Left renal cortex interstitium (tissue), 4 donors: ENCODE results near the gene CHST3. TPM values are rescaled to one million over a fixed set of nuclear protein-coding genes. Genes with fewer than 3 reads are reported as not detected.
"Not testable (repeated sequence)": the region's sequence is repeated elsewhere in the genome, so short reads cannot be mapped to it uniquely, and the experiment has no call there.

Source experiments
- DNase-seq, 4 donors: peaks; one replicate each; pipeline ENCODE4 v3.0.0-alpha.2; 2013; ENCODE audit warnings: low read depth in 4 of 4, low spot score in 2 of 4, missing footprints in 1 of 4
- polyA plus RNA-seq, 4 donors: library from polyadenylated mRNA; unstranded; fragments of 120-200 nt; gene quantifications; one replicate each; pipeline ENCODE4 v1.2.1, GENCODE V29; 2013; ENCODE audit not compliant: insufficient read length in 4 of 4

Gene CHST3
- polyA plus RNA-seq, 4 donors, result 17.8 to 21.7 (median 18.0) TPM

DNA sequence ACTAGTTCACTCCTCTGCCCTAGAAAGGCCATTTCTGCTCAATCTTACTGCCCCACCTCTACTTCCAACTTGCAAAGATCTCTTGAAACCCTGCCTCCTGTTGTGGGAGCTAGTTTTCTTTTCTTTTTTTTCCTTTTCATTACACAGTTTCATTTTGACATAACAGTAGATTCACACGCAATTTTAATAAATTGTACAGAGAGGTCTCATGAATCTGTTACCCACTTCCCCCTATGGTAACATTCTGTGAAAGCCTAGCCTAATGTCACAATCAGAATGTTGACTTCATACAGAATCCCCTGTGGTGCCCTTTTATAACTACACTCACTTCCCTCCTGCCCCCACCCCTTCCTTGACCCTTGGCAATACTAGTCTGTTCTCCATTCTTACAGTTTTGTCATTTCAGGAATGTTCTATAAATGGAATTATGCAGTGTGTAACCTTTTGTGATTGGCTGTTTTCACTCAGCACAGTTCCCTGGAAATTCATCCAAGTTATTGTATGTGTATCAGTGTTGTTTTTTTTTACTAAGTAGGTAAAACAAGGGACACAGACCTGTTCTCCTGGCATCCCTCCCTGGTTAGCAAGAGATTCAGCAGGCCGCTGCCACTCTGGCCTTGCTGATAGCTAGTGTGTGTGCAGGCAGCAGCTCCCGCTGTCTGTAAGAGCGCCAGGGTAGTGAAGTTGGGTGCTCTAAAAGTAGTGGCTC is 21.5 kb downstream of the CHST3 start:
- DNase-seq, result no peak

DNA sequence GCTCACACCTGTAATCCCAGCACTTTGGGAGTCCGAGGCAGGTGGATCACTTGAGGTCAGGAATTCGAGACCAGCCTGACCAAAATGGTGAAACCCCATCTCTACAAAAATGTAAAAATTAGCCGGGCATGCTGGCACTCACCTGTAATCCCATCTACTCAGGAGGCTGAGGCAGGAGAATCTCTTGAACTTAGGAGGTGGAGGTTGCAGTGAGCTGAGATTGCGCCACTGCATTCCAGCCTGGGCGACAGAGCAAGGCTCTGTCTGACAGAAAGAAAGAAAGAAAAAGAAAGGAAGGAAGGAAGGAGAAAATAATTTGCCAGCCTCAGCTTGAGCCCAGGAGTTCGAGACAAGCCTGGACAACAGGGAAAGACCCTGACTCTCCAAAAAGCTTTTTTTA is 24.7 kb downstream of the CHST3 start:
- DNase-seq, result not testable (repeated sequence)

DNA sequence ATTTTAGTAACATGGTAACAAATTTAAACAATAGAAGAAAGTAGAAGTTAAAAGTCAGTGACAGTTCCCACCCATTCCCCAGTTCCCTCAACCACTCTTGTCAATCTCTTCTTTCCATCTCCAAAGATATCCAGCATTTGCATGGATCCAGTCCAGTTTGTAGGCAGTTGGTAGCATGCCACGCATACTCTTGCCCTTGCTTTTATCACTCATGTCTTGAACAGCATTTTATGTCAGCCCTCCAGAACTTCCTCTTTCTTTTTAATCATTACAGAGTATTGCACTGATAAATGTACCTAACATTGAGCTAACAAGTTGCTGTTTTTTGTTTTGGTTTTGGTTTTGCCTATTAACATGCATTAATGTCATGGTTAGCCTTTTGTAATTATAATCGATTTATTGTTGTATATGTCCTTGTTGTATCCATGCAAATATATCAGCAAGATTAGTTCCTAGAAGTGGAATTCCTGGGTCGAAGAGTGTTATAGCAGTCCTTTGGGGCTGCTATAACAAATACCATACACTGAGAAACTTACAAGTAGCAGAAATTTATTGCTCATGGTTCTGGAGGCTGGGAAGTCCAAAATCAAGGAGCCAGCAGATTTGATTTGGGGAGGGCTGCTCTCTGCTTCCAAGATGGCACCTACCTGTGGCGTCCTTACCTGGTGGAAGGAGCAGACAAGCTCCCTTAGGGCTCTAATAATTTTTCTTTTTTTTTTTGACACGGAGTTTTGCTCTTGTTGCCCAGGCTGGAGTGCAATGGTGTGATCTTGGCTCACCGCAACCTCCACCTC is 25.7 kb downstream of the CHST3 start:
- DNase-seq, result no peak

DNA sequence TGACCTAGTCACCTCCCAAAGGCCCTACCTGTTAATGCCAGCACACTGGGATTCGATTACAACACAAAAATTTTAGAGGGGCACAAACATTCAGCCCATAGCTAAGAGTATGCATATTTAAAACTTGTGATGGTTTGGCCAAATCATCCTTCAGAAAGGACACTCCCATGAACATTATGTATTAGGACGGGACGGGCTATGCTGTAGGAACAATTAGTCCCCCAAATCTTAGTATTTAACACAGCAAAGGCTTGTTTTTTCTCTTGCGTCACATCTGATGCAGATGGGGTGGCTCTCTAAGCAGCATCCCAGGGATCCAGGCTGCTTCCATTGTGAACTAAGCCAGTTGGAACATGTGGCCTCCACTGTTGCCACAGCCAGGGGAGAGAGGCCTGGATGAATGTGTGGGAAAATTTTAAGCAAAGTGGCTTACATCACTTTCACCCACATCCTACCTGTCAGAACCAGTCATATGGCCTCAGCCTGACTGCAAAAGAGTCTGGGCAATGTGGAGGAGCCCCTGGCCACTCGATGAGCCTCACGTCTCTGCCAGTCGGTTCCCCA is 26.6 kb downstream of the CHST3 start:
- no peak for DNase-seq

DNA sequence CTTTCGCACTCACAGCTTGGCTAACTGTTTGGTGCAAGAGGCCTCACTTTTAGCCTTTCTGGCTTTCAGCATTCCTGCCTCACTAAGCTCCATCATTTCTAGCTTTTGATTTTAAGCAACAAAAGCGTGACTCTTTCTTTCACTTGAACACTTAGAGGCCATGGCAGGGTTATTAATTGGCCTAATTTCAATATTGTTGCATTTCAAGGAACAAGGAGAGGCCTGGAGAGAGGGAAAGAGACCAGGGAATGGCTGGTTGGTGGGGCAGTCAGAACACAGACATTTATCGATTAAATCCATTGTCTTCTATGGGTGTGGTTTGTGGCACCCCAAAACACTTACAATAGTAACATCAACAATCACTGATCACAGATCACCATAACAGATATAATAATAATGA is 31.3 kb downstream of the CHST3 start:
- DNase-seq, result no peak

DNA sequence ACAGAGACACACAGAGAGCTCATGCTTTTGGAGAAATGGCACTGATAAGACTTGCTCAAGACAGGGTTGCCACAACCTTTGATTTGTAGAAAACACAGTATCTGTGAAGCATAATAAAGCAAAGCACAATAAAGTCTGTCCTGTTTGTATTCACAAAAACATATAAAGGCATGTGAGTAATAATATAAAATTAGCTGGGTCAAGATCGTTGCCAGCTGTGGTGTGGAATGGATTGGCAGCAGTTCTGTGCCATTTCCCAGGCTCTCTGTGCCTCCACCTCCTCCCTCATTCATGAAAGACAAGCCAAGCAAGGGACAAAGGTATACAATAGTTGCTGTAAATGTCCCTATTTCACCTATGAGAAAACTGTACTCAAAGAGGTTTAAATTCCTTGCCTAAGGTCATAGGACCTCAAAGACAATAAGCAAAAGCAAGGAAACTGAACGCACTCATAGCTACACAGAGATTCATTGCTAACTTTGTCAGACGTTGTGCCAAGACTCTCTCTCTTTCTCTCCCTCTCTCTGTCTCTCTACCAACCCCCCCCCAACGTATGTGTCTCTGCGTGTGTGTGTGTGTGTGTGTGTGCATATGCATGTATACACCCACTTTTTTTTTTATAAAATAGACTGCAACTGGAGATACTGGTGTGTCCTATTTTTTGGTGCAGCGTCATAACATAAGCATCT is 31.8 kb downstream of the CHST3 start:
- DNase-seq, result no peak

DNA sequence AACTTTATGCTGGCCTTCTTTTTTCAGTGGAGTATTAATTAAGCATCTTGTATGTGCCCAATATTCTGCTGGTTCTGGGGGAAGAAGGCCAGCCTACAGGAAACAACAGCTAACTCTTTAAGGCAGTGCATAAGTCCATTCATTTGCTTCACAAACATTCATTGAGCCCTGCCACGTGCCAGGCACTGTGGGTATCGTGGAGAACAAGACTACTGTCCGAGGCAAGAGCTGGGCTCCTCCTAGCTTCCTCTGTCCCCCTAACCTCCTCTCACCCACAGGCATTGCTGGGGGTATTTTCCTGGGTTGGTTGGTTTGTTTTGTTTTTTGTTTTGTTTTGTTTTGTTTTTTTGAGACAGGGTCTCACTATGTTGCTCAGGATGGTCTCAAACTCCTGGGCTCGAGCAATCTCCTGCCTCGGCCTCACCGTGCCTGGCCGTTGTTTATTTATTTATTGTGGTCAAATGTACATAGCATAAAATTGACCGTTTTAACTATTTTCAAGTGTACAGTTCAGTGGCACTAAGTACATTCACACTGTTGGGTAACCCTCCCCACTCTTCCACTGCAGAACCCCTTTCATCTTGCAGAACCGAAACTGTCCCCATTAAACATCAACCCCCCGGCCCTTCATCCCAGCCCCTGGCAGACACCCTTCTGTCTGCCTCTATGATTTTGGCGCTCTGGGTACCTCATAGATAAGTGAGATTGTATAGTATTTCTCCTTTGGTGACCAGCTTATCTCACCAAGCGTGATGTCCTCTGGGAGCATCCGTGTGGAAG is 32.6 kb downstream of the CHST3 start:
- no peak for DNase-seq

DNA sequence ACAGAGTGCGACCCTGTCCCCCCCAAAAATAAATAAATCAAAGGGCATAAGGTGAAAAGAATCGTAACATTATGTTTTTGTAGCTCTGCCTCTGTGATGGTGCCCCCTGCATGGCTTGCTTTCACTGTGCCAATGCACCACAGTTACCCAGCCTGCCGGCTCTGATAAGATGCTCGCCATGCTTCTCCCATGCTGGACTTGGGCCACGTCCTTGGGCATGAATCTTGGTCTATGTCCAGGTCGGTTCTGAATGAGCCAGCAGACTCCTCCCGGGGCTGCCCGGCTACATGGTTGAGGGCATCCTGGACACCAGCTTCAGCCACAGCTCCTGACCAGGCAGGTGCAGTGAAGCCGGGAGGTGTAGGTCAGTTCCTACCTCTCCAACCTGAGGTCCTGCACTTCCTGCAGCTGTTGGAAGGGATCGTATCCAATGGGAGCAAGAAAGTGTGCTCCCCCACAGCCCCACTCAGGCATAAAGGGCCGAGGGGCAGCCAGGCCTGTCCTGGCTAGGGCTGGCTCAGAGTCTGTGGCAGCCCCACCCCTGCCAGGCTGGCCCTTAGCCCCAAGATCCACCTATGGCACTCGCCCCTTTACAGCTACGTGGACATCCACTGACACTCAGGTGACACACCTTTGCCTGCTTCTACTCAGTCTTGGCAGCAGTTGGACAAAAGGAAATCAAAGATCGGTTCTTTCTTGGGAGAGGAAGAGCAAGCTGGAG is 34.1 kb downstream of the CHST3 start:
- no peak for DNase-seq

DNA sequence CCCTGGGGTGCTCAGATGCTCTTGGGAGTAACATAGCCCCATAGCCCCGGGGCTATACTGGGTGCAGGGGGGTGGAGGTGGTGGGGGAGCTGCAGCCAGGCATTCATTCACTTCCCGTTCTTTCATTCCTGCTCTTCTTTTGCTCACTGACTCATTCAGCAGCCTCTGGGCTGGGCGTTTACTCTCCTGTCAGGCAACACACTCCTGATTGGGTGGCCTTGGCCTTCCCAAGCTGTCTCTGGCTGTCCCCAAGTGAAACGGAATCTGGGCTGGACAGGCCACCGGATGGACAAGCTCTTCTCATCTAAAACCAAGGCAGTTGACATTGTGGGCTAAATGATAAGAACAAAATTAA is 34.6 kb downstream of the CHST3 start:
- DNase-seq, result no peak

DNA sequence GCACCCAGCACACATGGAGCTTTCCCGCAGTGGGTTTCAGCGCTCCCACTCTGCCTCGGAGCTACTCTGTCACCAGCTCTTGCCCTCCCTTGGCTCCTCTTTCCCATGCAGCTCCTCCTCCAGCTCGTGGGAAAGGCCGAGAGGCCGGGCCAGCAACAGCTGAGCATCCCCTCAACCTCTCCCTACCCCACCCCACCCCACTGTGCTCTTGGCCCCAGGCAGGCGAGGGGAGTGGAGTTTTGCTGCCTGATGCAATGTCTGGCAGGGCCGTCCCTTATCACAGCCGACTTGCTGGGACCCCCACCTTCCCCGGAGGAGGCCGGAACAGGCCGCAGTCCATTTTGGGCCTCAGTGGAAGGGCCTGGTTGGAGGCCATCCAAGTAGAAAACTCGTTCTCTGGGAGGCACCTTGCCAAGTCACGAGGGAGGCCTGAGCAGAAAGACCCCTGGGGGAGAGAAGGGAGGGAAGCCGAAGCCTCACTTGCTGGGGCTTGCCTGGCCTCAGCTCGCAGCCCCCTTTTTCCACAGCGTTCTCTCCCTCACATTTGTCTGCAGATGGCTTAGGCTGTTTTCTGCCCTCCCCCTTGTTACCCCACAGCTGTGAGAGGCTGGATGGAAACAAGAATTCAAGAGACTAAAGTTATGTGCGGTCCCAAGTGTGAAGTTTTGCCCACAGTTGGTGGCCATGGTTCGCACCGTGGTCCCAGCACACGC is 35.3 kb downstream of the CHST3 start:
- peak; percentile 68 to 87 (median 74) for DNase-seq

DNA sequence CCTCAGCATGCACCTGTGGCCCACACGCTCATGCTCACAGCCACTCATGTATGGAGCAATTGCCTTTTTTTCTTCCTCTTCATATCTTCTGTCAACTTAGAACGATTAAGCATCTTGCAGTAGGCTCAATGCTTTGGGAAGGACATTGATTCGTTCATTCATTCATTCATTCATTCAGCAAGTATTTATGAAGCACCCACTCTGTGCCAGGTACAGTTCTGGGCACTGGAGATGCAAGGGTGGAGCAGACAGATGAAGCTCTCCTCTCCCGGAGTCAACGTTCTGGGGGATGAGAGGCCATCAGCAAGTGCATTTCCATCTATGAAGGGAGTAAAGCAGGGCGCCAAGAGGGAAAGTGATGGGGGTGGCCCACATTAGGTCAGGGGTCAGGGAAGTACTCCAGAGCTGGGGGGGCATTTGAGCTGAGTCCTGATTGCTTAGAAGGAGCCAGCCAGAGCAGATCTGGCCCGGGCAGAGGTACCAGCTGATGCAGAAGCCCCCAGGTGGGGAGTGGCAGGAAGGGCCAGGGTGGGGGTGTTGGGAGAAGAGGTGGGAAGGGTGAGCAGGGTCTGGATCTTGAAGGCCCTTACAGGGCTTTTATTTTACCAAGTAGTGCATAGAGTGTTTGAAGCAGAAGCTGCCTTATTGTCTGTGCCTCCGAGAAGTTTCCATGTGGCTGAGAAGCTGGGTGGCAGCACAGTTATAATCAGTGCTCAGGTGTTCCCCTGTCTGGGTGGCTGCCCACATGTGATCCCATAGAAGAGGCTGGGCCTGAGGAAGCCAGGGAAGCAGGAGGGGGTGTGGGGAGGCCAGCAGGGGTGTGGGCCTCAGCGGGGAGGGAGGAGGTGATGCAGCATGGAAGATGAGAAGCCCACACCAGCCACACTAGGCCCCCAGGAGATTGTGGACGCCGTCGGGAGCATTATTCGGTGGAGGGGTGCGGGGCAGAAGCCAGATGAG is 36.2 kb downstream of the CHST3 start:
- DNase-seq, result no peak

DNA sequence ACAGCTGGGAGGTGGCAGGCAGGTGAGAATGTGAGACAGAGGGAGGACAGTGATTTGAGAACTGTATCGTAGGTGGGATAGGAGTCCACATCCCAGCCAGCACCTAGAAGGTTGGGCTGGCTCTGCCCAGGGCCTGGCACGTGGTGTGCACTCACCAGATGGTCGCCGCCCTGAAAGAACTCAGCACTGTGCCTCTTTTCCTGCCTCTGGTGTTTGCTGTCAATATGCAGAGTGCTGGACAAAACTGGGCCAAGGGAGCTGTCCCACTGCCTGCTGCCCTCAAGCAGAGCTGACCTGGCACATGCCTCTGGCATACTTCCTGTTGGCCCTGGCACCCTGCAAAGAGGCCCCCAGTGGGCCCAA is 36.8 kb downstream of the CHST3 start:
- DNase-seq, result no peak

DNA sequence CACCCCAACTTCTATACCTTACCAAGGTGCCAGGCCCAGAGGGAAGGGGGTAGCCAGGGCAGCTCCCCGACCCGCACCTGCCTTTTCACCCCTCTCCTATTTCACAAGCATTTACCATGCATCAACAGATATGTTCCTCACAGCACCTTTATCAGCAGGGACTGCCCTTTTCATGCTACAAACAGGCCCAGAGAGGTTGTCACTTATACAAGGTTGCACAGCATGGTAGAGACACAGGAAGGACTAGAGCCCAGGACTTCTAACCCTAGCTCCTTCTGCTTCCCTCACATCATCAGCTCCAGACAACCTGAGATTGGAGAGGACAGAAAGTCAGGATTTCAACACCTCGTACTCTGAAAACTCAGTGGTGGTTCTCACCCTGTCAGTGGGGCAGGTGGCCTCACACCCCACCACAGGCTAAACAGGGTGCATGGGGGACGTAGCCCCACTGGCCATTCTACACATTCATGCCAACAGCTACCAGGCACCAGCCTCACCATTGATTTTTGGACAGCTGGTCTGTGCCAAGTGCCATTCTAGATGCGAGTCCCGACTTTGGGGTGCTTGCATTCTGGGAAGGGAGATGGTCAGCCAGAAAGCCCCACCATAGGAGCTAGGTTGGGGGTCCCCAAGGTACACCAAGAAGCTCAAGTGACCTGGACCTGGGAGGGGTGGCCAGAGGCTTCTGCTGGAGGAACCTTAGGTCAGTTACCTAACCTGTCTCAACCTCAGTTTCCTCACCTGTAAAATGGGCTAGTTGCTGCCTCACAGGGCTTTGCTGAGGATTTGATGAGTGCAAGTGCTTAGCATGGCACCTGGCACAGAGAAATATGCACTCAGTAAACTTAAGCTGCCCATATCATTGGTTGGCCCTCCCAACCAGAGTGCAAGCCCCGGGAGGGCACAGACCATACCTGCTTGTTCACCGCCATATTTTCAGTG is 38.4 kb downstream of the CHST3 start:
- no peak for DNase-seq

DNA sequence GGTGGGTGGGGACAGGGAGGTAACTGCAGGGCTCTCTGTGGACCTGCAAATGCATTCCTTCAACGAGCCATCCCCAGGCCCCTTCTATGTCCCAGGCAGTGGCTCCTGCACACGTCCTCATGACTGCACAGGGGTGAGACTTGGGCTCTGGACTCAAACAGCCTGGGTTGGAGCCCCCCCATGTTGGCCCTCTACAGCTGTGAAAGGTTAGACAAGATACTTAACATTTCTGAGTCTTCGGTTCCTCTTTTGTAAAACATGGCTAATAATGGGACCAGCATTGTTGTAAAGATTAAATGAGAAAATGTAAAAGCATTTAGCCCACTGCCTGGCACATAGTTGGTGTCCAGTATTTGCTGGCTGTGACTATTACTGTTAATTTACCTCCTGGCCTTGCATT is 41.8 kb downstream of the CHST3 start:
- no peak for DNase-seq

DNA sequence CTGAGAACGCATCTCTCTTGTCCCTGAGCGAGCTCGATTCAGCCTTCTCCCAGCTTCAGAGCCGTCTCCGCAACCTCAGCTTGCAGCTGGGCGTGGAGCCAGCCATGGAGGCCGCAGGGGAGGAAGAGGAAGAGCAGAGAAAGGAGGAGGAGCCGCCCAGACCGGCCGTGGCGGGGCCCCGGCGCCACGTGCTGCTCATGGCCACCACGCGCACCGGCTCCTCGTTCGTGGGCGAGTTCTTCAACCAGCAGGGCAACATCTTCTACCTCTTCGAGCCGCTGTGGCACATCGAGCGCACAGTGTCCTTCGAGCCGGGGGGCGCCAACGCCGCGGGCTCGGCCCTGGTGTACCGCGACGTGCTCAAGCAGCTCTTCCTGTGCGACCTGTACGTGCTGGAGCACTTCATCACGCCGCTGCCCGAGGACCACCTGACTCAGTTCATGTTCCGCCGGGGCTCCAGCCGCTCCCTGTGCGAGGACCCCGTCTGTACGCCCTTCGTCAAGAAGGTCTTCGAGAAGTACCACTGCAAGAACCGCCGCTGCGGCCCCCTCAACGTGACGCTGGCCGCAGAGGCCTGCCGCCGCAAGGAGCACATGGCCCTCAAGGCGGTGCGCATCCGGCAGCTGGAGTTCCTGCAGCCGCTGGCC is 43.2 kb downstream of the CHST3 start:
- no peak for DNase-seq

DNA sequence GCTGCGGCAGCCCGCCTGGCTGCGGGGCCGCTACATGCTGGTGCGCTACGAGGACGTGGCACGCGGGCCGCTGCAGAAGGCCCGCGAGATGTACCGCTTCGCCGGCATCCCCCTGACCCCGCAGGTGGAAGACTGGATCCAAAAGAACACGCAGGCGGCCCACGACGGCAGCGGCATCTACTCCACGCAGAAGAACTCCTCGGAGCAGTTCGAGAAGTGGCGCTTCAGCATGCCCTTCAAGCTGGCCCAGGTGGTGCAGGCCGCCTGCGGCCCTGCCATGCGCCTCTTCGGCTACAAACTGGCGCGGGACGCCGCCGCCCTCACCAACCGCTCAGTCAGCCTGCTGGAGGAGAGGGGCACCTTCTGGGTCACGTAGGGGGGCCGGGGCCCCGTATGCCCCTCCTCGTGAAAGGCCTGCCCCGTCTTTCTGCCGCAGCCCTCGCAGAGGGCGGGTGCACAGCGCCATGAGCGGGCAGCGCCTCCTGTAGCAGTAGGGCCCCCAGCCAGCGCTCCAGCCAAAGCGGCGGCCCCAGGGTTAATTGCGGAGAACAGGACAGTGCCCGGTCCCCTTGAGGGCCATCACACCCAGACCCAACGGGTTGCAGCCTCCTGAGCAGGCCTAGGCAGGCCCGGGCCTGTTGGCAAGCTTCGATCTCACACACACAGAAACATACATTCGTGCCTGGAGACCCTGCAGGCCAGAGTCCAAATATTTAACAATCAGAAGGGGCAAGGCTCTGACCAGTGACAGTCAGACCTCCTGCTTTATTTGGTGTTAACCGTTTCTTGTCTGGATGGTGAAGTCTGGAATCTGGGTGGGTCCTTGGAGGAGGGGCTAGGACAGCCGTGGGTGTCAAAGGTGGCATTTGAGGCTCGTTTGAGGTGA is 44.1 kb downstream of the CHST3 start:
- DNase-seq, result no peak
